NCI-H345 treated with DMSO at 0.1 percent for 48 hours (cell line): ENCODE results near the gene PYGM.

Experiments
- DNase-seq: peaks from one replicate; lab custom pipeline; 2025; ENCODE audit not compliant: unreplicated experiment; lab: John Stamatoyannopoulos, UW

The PYGM gene

DNA sequence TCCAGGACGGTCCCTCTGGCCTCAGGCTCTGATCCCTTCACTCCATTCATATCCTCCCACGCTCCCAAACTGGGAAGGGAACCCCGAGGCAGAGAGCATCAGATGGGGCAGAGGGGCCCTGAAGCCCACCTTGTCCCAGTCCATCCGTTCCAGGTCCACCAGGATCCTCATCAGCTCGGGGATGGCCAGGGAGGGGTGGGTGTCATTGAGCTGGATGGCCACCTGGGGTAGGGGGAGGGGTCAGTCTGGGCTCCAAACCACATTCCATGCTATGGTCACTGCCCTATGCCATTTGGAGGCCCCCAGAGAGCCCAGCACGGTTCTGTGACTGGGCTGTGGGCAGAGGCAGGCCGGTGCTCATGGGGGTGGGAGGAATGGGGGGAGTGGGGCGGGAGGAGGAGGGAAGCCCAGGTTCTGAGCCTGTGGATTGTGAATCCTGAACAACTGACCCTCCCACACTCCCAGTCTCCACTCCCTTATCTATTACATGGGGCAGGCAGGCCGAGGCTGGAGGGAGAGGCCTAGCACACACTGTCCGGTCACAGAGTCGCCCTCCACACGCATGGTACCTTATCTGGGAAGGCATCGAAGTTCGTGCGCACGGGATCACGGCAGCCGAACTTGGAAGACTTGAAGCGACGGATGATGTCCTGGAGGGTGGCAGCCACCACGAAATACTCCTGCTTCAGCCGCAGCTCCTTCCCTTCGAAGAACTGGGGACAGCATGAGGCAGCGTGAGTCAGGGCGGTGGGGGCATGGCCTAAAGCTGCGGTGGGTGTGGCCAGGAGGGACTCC lies 5.5 kb downstream of the PYGM start:
- no peak for DNase-seq

DNA sequence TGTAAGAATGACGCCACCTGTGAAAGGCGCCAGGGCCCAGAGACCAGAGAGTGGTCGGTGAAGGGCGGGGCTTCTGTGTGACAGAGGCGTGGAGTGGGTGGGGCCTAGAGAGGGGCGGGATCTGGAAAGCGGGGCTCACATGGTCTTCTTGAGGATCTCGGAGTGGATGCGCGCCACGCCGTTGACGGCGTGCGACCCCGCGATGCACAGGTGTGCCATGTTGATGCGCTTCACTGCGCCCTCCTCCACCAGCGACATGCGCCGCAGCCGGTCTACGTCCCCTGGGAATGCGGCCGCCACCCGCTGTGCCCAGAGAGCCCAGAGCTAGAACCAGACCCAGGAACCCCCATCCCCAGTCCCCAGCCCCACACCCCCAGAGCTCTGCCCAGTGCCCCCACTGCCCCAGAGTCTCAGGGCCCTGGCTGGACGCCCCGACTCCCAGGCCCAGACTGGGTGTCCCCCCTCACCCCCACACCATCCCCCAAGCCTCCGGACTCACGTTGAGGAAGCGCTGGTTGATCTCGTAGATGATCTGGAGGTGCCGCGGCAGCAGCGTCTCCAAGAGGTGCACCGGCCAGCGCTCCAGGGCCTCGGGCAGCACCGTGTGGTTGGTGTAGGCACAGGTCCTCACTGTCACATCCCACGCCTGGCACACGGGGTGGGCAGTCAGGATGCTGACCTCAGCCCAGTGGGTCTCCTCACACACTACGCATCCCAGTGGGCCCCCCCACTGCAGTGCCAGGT lies 6.2 kb downstream of the PYGM start:
- no peak for DNase-seq

DNA sequence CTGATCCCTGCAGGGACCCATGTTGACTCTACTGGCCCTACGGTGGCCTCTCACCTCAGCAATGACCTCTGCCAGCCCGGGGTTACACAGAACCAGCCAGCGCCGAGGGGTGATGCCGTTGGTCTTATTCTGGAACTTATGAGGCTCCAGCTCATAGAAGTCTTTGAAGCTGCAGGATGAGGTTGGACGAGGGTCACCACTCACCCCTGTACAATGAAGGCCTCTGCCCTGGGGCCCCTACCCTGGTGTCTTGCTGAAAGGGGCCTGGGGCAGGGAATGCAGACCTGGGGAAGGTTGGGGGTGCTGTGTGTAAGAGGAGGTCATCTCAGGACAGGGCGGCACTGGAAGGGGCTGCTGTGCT lies 6.8 kb downstream of the PYGM start:
- DNase-seq, result no peak

DNA sequence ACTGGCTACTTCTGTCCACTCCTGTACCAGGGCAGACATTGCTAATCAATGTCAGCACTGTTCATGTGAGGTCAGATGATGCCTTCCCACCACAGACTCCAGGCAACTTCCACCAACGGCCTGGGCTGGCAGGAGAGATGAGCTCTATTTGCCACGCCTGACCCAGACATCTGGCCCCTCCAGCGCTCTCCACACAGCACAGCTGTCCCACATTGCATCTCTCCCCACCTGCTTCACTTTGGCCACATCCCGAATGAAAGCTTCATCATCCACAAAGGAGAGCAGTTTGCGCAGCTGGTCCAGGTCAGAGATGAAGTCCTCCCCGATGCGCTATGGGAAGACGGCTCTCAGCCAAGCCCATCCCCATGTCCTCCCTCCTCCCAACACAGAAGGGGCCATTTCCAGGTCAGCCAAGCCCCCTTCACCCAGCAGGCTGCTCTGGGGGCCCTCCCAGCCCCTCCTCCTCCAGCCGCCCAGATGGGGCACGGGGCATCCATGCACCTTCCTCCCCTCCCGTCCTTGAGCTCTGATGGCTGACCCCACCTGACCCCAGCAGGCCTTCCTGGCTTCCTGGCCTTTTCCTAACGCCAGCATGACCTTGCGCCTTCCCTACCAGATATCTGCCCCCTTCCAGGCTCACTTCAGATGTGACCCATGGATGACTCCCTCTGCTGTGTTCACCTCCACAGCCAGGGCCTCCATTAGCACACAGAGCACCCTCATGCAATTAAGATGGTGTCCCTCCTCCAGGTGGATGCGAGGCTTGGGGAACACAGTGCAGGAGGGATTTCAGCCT lies 7.4 kb downstream of the PYGM start:
- DNase-seq, result no peak

DNA sequence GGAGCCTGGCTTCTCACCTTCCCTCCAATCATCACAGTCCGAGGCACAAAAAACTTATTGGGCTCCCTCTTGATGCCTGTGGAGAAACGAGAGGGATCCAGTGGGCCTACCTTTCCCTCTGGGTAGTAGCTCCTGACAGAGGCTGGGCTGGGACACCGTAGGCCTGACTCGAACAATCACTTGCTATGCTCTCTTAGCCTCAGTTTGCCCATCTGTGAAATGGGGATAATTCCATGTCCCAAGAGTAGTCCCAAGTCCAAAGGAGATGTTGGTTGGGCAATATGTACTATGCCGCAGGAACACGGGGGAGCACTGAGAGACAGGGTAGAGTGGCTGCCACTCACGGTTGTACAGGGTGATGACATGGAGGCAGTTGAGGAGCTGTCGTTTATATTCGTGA lies 8.2 kb downstream of the PYGM start:
- DNase-seq, result no peak

DNA sequence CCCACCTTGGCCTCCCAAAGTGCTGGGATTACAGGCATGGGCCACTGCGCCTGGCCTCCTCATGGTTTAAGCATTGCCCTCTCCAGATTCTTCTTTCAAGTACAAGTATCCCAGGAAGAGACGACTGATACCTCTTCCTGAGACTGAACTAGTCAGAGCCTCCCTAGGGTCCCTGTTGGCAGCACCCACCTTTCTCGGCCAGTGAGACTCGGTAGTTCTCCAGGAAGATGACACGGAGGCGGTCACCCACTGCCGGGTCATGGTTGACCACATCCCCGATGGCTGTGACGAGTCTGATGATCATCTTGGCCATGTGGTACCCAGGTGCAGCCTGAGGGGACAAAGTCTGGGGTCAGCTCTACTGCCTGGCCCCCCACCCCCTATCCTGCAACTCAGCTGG lies 8.6 kb downstream of the PYGM start:
- no peak for DNase-seq

DNA sequence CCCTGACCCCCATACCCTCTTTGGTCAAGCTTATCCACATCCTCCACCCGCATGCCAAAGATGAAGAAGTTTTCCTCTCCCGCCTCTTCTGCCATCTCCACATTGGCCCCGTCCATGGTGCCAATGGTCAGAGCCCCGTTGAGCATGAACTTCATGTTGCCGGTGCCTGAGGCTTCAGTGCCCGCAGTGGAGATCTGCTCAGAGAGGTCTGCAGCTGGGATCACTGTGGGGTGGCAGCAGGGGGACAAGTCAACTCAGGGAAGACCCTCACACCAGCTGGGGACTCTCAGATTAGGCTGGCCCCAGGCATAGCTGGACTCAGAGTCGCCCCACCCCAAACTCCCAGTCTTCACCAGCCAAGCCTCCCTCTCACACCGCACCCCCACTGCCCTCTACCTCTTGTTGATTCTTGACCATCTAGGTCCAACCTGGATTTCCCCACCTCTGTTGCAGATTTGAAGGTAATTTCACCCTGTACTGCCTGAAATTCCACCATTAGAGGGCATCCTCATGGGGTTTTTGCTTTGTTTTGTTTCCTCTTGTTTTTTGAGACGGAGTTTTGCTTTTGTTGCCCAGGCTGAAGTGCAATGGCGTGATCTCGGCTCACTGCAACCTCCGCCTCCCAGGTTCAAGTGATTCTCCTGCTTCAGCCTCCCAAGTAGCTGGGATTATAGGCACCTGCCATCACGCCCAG lies 9.3 kb downstream of the PYGM start:
- DNase-seq, result no peak

DNA sequence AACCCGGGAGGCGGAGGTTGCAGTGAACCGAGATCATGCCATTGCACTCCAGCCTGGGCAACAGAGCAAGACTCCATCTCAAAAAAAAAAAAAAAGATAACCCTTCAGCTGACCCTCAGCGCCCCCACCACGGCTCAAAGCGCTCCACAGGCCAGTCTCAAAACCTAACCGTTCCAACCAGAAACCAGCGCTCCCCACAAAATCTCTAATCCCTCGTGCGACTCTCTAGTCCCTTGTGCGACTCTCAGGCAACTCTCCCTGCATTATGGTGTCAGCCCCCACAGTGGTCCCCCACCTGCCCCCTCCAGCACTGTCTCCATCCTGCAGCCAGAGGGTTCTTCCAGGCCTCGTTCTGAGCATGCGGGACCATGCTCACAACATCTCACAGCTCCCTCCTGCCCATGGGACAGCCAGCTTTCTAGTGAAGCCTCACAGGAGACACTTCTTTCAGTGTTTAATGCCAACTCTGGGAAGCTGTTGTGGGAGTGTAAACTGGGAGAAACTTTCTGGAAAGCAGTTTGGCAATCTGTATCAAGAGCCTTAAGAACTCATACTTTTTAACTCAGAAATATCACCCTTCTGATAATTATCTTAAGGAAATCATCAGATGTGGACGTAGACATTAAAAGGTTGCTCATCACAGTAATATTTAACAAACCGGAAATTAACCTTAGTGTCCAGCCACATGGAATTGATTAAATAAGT lies 11.7 kb downstream of the PYGM start:
- no peak for DNase-seq

DNA sequence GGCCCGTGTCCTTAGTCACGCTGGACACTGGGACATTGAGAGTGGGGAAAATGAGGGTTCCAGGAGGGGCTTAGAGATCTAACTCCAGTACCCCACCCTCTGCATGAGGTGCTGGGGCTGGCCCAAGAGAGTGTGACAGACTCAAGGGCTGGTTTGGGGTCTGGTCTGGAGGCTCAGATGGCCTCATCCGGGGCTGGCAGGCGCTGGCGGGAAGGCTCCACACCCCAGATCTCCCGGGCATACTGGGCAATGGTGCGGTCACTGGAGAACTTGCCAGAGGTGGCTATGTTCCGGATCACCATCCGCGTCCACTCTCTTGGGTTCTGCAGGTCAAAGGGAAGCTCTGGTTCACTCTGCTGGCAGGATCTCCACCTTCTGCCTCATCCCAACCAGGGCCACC lies 13.3 kb downstream of the PYGM start:
- DNase-seq, result no peak

DNA sequence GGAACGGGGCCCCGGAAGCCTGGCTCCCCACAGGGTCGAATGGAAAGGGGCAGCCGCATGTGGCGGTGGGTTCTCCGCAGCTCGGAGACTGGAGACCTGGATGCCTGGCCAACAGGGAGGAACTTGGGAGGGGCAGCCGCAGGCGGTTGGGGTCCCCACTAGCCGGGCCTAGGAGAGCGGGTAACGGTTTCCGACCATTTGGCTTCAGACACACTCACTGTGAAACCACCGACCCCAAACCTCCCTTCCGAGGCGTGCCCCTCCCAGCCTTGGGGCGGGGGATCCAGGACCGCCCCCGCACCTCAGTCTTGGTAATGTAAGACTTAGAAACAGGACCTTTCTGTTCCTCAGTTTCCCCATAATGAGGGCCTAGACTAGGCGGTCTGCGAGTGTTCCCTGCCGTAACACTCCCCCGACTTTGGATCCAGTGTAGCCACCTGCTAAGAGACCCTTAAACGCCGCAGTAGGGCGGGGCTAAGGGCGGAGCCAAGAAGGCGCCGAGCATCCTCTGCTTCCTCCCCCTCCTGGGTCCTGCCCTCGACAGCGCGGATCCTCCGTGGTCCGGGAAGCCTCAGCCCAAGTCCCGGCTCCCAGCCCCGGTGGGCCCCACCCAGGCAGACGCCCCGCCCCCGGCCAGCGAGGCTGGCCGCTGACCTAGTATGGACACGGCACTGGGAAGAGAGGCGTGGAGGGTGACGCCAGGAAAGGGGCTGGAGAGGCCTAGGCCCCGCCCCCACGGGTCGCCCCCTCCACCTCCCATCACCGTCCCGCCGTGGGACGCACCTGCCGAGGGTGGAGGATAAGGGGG lies 14.0 kb downstream of the PYGM start:
- no peak for DNase-seq

DNA sequence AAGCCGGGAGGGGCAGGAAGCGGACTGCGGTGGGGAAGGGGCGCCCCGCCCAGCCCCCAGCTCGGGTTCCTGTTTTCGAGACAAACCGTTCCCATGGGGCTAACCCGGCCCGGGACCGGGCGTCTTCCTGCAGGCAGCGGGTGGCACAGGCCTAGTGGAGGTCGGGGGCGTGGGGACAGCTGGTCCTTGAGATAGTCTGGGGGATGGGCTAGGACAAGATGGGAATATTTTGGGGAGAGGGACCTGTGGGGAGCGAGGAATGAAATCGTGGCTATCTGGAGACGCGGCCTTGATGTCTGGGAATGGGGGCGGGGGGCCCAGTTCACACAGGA lies 14.6 kb downstream of the PYGM start:
- no peak for DNase-seq

DNA sequence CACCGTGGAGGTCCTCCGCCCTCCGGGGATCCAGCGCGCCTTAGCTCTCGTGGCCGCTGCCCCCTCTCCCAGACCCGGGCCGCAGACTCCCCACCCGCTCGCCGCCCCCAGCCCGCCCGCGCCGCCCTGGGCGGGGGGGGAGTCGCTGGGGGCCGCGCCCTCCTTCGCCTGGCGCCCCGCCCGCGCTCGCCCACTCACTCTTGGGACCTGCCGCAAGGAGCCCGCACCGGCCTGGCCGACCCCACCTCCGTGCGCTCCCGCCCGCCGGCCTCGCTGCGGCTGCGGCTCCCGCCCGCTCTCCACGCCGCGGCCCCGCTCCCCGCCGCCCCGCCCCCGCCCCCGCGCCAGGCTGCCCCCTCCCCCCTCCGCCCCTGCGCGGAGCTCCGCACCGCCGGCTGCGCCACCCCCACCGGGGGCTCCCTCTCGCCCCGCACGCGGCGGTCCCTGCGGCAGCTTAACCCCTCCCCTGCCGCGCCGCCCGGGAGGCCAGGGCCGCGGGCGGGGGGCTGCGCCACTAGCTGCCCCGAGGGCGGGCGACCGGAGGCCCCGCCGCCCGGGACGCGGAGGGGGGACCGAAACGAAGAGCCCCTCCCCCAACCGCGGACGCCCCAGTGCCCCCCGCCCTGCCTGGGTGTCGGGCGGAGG lies 15.1 kb downstream of the PYGM start:
- DNase-seq, result no peak

DNA sequence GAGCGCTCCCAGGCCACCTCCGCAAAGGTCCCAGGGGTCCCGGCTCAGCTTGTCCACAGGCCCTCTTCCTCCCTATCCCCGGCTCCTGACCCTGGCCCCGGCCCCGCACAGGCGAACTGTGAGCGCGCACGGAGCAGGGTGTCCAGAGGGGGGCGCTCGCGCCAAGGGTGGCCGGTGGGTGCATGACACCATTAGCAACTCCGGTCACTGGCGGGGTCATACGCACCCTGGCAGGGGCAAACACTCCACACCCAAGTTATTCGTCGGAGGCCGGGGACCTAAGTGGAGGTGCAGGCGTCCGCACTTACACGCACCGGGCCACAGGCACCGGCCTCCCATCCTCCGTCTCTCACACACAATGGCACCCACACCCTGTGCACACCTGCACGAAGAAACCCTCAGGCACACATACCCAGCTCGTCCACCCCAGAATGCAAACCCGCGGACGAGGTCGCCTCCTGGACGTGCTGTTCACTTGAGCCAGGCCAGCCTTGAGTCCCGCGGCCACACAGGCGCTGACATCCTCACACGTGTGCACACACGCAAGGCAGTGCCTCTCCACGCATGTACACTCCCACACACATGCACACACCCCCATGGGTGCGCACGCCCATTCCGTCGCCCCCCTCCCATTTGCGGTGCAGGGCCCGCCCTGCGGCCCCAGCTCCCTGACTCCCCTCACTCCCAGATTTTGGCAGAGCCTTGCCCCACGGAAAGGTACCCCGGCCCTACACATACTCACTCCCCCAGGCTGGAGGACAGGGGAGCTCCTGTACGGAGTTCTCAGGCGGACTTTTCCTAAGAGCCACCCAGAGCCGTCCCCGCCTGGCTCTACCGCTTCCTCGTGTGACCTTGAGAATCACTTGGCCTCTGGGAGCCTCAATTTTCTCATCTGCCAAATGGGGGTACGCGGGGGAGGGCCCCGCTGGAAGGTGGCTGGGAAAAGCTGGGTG lies 15.9 kb downstream of the PYGM start, which contains the start of gene RASGRP2:
Gene RASGRP2 (minus strand): TSS at position 552 of the 953 bp plus-strand sequence. CDS start 1,276 bp downstream, outside the sequence.
- no peak for DNase-seq

DNA sequence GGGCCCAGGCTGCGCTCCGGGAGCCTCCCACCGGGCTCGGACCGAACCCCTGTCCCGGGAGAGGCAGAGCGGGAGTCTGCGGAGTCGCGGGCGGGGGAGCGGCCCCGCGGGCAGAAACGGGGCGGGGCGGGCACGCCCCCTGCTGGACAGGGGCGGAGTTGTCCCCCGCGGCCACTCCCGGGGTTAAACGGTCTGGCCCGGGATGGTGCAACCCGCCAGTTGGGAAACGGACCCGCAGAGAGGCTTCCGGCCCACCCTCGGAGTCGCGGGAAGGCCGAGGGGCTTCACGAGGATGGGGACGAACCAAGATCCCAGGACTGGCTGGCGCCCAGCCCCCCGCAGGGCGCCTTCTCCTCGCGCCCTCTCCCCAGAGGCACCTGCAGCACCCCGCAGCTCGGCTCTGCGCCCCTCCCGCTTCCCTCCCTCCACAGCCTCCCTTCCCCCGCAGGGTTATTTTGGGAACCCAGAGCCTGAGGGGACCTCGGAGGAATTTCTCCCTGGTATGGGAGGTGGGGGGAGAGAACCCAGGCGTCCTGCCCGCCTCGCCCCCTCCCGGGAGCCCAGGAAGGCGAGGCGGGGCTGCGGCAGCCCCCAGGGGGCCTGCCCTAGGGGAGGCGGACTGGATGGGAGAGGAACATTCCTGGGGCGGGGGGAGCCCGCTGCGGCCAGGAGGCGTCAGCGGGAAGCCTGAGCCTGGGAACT lies 16.7 kb downstream of the PYGM start:
- no peak for DNase-seq

DNA sequence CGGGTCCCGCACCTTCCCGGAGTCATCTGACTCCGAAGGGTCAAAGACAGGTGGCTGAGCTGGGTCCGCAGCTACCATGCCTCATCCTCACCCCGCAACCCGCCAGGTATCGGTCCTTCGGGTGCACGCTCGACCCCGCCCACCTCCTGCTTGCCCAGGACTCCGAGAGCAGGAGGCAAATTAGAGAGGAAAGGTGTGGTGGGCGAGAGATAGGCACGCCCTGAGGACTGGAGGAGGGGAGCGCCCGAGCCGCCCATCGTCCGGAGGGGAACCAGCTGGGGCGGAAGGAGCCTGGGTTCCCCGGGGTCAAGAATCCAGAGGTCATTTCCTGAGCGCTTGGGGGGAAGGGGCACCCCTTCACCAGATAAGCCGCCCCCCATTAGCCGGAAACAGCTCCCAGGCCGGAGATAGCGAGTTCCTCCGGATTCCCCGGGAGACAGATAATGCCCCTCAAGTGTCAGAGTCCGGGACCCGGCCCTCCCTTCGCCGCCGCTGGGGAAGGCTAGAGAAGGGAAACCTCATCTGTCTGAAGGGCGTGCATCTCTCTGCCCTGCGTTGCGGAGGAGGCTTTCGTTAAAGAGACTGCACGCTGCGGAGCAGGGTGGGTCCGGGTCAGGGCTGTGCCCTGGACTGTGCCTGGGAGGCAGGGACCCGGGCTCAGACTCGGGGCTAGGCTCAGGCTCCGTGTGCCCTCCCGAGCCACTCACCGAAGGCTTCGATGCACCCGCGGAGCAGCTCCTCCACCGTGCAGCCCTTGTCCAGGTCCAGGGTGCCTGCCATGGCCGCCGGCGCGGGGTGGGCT lies 17.5 kb downstream of the PYGM start:
- no peak for DNase-seq

DNA sequence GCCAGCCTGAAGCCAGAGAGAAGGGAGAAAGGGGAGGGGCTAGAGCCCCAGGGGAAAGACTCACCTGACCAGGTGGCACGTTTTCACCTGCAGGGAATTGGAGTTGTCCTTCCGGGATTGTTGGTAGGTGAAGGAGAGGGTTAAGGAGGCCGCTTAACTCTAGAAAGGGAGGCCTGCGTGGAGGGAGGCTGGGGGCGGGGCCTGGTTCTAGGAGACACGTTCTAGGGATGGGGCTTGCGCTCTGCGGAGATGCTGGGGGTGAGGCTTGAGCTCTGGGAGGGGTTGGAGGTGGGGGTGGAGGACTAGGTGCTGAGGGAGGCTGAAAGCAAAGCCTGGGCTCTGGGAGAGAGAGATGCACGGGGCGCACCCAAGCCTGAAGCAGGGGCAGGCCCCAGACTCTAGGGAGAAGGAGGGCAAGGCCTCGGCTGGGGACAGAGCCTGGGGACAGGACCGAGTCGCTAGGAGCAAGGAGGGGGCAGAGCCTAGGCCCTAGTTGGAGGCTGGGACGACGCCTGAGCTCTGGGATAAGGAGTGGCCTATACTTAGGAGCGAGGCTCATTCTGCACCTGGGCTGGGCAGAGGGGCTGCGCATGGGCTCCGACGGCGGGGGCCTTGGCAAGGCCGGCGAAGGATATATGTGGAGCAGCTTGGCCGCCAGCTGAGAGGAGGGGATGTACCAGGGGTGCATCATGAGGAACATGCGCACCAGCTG lies 18.2 kb downstream of the PYGM start:
- DNase-seq, result no peak
